AG04450 (cell line): ENCODE data around the gene LILRB1. TPM values are rescaled to one million over a fixed set of nuclear protein-coding genes. Genes with fewer than 3 reads are reported as not detected.

Source experiments
- CTCF ChIA-PET: fragments of 300-600, 350-600 bp; formaldehyde crosslinking; extraction: SDS; loops from one replicate; lab custom pipeline; 2022; ENCODE audit warnings: antibody characterized with exemption, inconsistent platforms; lab: Charles Lee
- POLR2A ChIA-PET: fragments of 350-600 bp; formaldehyde crosslinking; extraction: SDS; loops from one replicate; lab custom pipeline; 2021; ENCODE audit warnings: antibody characterized with exemption, inconsistent platforms; lab: Yijun Ruan, JAX
- DNase-seq: peaks from one replicate; pipeline ENCODE4 v3.0.0-alpha.2; 2011; ENCODE audit warnings: low read depth, low spot score
- H3K27ac ChIP-seq: one replicate; pipeline ENCODE4 v1.5.1; 2012; ENCODE audit warnings: low read depth, low read length, control low read depth
- H3K27me3 ChIP-seq: one replicate; pipeline ENCODE4 v1.6.0; 2012; ENCODE audit warnings: low read length; ENCODE audit not compliant: control insufficient read depth, insufficient read depth
- H3K4me3 ChIP-seq: 2 replicates; pipeline ENCODE4 v1.5.1; 2011; ENCODE audit warnings: mild to moderate bottlenecking, low read depth, low read length, control low read depth
- H3K9me3 ChIP-seq: 2 replicates; pipeline ENCODE4 v1.5.1; 2012; ENCODE audit warnings: low read length; ENCODE audit not compliant: control insufficient read depth, insufficient read depth
- polyA plus RNA-seq: library from polyadenylated mRNA; depleted of rRNA; stranded (reverse); fragments of >200 nt; gene quantifications from 2 replicates; pipeline ENCODE4 v1.2.3, GENCODE V29; 2011; rRNA removed
- small RNA-seq: library from RNA; depleted of rRNA; stranded (forward); fragments of <200 nt; gene quantifications from one replicate; pipeline ENCODE3, GENCODE V24; 2012; ENCODE audit warnings: low read depth; ENCODE audit not compliant: insufficient read length
- TF ChIP-seq, protein P1 (sequence below): IDR thresholded peaks from 2 replicates; pipeline ENCODE4 v1.5.1; 2011; ENCODE audit warnings: low read depth, low read length, control low read depth, inconsistent platforms

The LILRB1 gene
- polyA plus RNA-seq, 1 experiment, result not detected

DNA sequence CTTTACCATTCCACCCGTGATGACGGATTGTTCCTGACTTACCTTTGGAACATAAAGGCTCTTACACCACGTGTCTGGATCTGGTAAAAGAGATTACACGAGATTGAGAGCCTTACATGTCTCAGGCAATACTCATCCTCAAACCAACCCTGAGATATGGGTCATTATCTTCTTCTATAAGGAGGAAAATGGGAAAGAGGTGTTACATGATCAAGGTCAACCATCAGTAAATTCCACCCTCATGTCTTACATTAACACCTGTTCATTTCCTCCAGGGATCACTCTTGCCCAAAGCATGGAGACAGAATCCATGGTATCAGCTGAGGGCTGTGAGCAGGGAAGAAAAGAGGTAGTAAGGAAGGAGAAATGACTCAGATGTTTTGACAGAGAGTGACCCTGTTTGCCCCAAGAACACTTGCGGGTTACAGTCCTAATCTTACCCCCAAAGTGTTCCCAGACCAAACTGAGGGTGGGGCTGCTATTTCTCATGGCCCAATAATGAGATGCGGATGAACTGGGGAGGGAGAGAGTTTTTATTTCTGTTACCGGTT lies 52.1 kb downstream of the LILRB1 start:
- no peak overlapping the region for H3K4me3 ChIP-seq
- no peak overlapping the region for H3K27ac ChIP-seq
- POLR2A ChIA-PET, result no interaction called here
- DNase-seq, result no peak
- H3K9me3 ChIP-seq, result peaks cover 18% of the 10 kb centered on the region
- TF ChIP-seq, protein P1, sequence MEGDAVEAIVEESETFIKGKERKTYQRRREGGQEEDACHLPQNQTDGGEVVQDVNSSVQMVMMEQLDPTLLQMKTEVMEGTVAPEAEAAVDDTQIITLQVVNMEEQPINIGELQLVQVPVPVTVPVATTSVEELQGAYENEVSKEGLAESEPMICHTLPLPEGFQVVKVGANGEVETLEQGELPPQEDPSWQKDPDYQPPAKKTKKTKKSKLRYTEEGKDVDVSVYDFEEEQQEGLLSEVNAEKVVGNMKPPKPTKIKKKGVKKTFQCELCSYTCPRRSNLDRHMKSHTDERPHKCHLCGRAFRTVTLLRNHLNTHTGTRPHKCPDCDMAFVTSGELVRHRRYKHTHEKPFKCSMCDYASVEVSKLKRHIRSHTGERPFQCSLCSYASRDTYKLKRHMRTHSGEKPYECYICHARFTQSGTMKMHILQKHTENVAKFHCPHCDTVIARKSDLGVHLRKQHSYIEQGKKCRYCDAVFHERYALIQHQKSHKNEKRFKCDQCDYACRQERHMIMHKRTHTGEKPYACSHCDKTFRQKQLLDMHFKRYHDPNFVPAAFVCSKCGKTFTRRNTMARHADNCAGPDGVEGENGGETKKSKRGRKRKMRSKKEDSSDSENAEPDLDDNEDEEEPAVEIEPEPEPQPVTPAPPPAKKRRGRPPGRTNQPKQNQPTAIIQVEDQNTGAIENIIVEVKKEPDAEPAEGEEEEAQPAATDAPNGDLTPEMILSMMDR, result no peak
- CTCF ChIA-PET, result interaction anchor here (1.4 kb wide), 1 partner anchor 204 kb away, joined by 3 read pairs; no protein-coding TSS in a partner anchor
- no peaks in the 10 kb centered on the region for H3K27me3 ChIP-seq

DNA sequence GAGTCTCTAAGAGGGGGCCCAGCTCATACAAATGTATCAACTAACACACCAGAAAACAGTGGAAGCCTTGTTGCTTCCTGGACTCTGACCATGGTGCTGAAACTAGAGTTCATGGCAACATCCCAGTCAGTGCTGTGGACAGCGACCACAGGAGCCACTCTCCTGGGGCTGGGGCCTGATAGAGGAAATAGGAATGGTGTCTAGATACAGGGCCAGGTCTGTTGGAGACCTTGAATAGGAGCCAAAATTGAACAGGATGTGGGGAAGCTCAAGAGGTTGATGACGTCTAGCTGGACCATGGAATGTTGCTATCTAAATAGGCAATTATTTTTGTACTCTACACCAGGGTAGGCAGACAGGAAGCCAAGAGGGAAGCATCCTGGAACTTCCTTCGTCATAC lies 54.2 kb downstream of the LILRB1 start:
- Histone ChIP-seq H3K4me3 (no peak overlapping the region), H3K27me3 (no peaks in the 10 kb centered on the region), H3K27ac (no peak overlapping the region), H3K9me3 (peaks cover 18% of the 10 kb centered on the region)
- ChIA-PET POLR2A (no interaction called here), CTCF (no interaction called here)
- TF ChIP-seq, protein P1, result no peak
- no peak for DNase-seq

Small RNA genes within 50 kb of the gene (small RNA-seq; reads per million reads assigned to genes)
- gene AC245036.3, result not detected
- gene MIR8061, result not detected

Other genes starting within 250 kb of the LILRB1 start
- gene TTYH1, start 215.0 kb upstream of the LILRB1 start, polyA plus RNA-seq, result not detected in 2 replicates
- gene LENG8, start 181.3 kb upstream of the LILRB1 start, polyA plus RNA-seq, result 16.1 and 25.2 TPM in 2 replicates
- gene LENG9, start 166.7 kb upstream of the LILRB1 start, polyA plus RNA-seq, result 0.63 and 1.3 TPM in 2 replicates
- gene CDC42EP5, start 157.2 kb upstream of the LILRB1 start, polyA plus RNA-seq, result 12.3 and 17.7 TPM in 2 replicates
- not detected in 2 replicates for gene LAIR2, start 127.7 kb upstream of the LILRB1 start, polyA plus RNA-seq
- gene LILRA2, start 56.7 kb upstream of the LILRB1 start, polyA plus RNA-seq, result not detected in 2 replicates
- not detected in 2 replicates for gene LILRA1, start 36.9 kb upstream of the LILRB1 start, polyA plus RNA-seq
- gene LILRB4, start 32.5 kb downstream of the LILRB1 start, polyA plus RNA-seq, result 0.06 and 0.10 TPM in 2 replicates
- gene KIR3DL3, start 94.0 kb downstream of the LILRB1 start, polyA plus RNA-seq, result not detected in 2 replicates
- gene KIR2DL3, start 108.0 kb downstream of the LILRB1 start, polyA plus RNA-seq, result not detected in 2 replicates
- gene KIR2DL1, start 139.3 kb downstream of the LILRB1 start, polyA plus RNA-seq, result not detected in 2 replicates
- not detected in 2 replicates for gene KIR2DL4, start 173.1 kb downstream of the LILRB1 start, polyA plus RNA-seq
- gene KIR3DL1, start 186.0 kb downstream of the LILRB1 start, polyA plus RNA-seq, result not detected in 2 replicates
- not detected in 2 replicates for gene KIR2DS4, start 202.2 kb downstream of the LILRB1 start, polyA plus RNA-seq
- gene KIR3DL2, start 220.0 kb downstream of the LILRB1 start, polyA plus RNA-seq, result not detected in 2 replicates
- not detected in 2 replicates for gene FCAR, start 243.8 kb downstream of the LILRB1 start, polyA plus RNA-seq